BLaER1 treated with 17β-estradiol and CSF1 and Interleukin-3, amounts not matched to agents 10 nM and 100 nM (cell line): ENCODE data around the gene RPS6KA2.

ENCODE experiments used
- H3K27ac ChIP-seq, 11 experiments: shearing (Covaris generic); formaldehyde crosslinking; 2 replicates each; pipeline ENCODE4 v1.8.1; 2022
- H3K27me3 ChIP-seq, 11 experiments: shearing (Covaris generic); formaldehyde crosslinking; 2 replicates each; pipeline ENCODE4 v1.8.1; 2022
- H3K36me3 ChIP-seq, 11 experiments: shearing (Covaris generic); formaldehyde crosslinking; 2 replicates each; pipeline ENCODE4 v1.8.1; 2022
- H3K4me1 ChIP-seq, 10 experiments: shearing (Covaris generic); formaldehyde crosslinking; 2 replicates each; pipeline ENCODE4 v1.8.1; 2022
- H3K4me2 ChIP-seq, 11 experiments: shearing (Covaris generic); formaldehyde crosslinking; 2 replicates each; pipeline ENCODE4 v1.8.1; 2022
- H3K4me3 ChIP-seq, 10 experiments: shearing (Covaris generic); formaldehyde crosslinking; 2 replicates each; pipeline ENCODE4 v1.8.1; 2022
- H3K9ac ChIP-seq, 11 experiments: shearing (Covaris generic); formaldehyde crosslinking; 2 replicates each; pipeline ENCODE4 v1.8.1; 2022
- H3K9me3 ChIP-seq, 11 experiments: shearing (Covaris generic); formaldehyde crosslinking; replicated peaks in 1 of 11; 2 replicates each; pipeline ENCODE4 v1.8.1; 2022
- H4K20me1 ChIP-seq, 11 experiments: shearing (Covaris generic); formaldehyde crosslinking; 2 replicates each; pipeline ENCODE4 v1.8.1; 2022
- Cebpa-rat ChIP-seq, 11 experiments: shearing (Covaris generic); IDR thresholded peaks; 2 replicates each; pipeline ENCODE4 v1.8.1; 2022

RPS6KA2 gene

DNA sequence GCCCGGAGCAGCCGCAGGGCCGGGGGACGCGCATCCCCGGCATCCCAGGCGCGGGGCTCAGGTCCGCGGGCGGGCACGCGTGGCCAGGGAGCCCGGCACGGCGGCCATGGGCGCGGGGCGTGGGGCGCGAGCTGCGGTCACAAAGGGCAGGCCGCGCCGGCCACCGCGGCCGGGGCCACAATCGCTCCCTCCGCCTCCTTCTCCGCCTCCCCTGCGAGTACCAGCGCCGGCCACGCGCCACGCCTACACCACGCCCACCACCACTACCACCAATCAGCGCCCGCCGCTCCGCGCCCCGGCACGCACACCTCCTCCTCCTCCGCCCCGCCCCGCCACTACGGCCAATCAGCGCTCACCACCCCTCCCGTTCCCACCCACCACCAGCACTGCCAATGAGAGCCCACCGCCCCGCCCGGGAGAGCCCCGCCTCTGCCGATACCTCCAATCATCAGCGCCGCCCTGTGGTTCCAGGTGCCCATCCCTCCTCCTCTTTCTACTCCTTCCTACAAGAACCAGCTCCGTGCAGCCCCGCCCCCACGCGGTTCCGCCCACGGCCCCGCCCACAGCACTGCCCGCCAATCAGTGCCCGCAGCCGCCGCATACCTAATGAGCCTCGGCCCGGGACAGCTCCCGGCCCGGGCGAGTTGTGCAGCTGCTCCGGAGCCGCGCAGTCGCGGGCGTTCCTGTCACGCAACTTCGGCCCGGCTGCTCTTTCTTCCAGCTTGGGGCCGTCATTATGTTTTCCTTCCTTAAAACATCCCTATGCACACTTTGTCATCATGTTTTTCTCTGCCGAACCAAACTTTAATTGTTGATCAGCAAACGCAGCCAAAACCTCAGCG is at the start of gene RPS6KA2:
RPS6KA2 (minus strand) TSS at position 219 of the 842 bp plus-strand sequence. CDS start 232 bp downstream, outside the sequence.
- H3K9me3 ChIP-seq, result peaks cover 0 to 7% (median 0%) of the 10 kb centered on the region in 11 experiments; a peak in 2 of 22 replicates
- no peak for TF ChIP-seq Cebpa-rat (IDR thresholded peaks at IDR 0.05)
- peak within 1 kb of the TSS; percentile 79 to 88 (median 84) for H3K4me3 ChIP-seq
- peaks cover 13 to 47% (median 38%) of the 10 kb centered on the region in 10 experiments for H3K4me1 ChIP-seq
- H3K4me2 ChIP-seq, result peak within 1 kb of the TSS; percentile 98 to 100 (median 100)
- peak within 1 kb of the TSS; percentile 76 to 89 (median 83) for H3K9ac ChIP-seq
- no peaks in the 10 kb centered on the region for H3K36me3 ChIP-seq
- peak within 1 kb of the TSS; percentile 29 to 87 (median 79); a peak in 21 of 22 replicates for H3K27ac ChIP-seq
- peaks cover 18 to 39% (median 27%) of the 10 kb centered on the region in 11 experiments for H3K27me3 ChIP-seq
- H4K20me1 ChIP-seq, result peaks cover 0 to 14% (median 4%) of the 10 kb centered on the region in 11 experiments; a peak in 4 of 22 replicates

DNA sequence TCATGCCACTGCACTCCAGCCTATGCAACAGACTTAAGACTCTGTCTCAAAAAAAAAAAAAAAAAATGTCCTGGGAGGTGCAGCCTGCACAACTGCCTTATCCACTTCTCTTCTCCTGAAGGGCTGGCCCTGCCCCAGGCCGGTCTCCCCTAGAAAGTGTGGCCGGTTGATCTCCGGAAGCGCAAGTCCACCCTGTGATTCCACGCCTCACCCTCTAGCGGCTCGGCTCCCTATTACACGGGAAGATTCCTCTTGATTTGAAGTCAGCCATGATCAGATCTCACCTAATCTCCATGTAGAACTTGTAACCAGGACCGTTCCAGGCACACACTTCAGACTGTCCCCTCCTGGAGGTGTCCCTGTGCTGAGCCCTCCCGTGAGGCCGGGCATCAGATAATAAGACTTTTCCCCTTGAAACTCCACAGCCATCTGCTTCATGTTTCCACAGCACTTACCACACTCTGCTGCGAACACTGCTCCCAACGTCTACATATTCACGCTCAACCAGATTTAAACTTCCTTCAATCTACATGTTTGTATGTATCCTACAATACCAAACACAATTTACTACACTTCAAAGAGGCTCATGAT is 49.3 kb upstream of the RPS6KA2 start:
- Histone ChIP-seq H3K4me1 (peaks cover 26 to 40% (median 37%) of the 10 kb centered on the region in 10 experiments), H3K9me3 (peaks cover 12 to 19% (median 16%) of the 10 kb centered on the region in 11 experiments), H3K9ac (no peak overlapping the region), H4K20me1 (peaks cover 0 to 6% (median 0%) of the 10 kb centered on the region in 11 experiments; a peak in 1 of 22 replicates), H3K36me3 (no peaks in the 10 kb centered on the region), H3K4me3 (no peak overlapping the region), H3K4me2 (no peak overlapping the region), H3K27ac (no peak overlapping the region), H3K27me3 (peaks cover 0 to 21% (median 0%) of the 10 kb centered on the region in 11 experiments; a peak in 7 of 22 replicates)
- no peak for TF ChIP-seq Cebpa-rat (IDR thresholded peaks at IDR 0.05)

DNA sequence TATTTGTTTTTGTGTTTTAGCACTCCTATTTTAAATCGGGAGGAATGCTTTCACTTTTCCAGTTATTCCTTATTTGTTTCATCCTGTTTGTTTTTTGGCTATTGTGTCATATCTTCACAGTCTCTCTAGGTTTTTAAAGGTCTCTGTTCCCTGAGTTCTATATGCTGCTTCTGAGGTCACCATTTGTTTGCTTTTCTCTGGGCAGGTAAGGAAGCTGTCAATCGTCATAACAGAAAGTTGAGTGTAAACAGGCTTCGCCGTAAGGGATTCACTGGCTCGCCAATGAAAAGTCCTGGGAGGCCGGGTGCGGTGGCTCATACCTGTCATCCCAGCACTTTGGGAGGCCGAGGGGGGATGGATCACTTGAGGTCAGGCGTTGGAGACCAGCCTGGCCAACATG is 48.7 kb upstream of the RPS6KA2 start:
- Histone ChIP-seq H3K36me3 (no peaks in the 10 kb centered on the region), H3K4me3 (no peak overlapping the region), H3K4me1 (peaks cover 29 to 43% (median 38%) of the 10 kb centered on the region in 10 experiments), H3K9me3 (peaks cover 11 to 18% (median 15%) of the 10 kb centered on the region in 11 experiments), H3K9ac (no peak overlapping the region), H3K27ac (no peak overlapping the region), H3K4me2 (no peak overlapping the region), H3K27me3 (peaks cover 0 to 21% (median 0%) of the 10 kb centered on the region in 11 experiments; a peak in 7 of 22 replicates), H4K20me1 (peaks cover 0 to 6% (median 0%) of the 10 kb centered on the region in 11 experiments; a peak in 1 of 22 replicates)
- TF ChIP-seq Cebpa-rat (IDR thresholded peaks at IDR 0.05), result no peak

DNA sequence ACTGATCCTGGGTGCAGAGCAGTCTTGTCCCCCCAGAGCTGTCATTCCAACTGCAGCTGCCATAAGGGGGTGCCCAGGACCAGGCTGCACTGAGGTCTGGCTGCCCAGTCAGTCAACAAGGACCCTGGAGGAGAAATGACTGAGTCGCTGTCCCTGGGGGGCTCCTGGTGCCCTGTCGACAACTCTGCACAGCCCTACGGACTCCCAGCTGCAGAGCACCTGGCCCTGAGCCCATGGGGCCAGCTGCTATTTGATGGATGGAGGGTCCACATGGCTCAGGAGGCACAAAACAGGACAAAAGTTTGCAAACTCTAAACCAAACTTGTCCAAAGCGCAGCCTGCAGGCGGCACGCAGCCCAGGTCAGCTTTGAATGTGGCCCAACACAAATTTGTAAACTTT is 46.3 kb upstream of the RPS6KA2 start:
- Histone ChIP-seq H4K20me1 (peaks cover 0 to 6% (median 0%) of the 10 kb centered on the region in 11 experiments; a peak in 1 of 22 replicates), H3K27me3 (peaks cover 0 to 21% (median 0%) of the 10 kb centered on the region in 11 experiments; a peak in 7 of 22 replicates), H3K4me3 (no peak overlapping the region), H3K4me2 (peak overlapping the region; percentile 51 to 93 (median 84)), H3K4me1 (peaks cover 29 to 43% (median 38%) of the 10 kb centered on the region in 10 experiments), H3K36me3 (no peaks in the 10 kb centered on the region), H3K27ac (no peak overlapping the region), H3K9ac (peak overlapping the region in 2 of 11 experiments; percentile 18 to 25; a peak in 1 of 22 replicates), H3K9me3 (peaks cover 6 to 17% (median 10%) of the 10 kb centered on the region in 11 experiments; a peak in 15 of 22 replicates)
- no peak for TF ChIP-seq Cebpa-rat (IDR thresholded peaks at IDR 0.05)

DNA sequence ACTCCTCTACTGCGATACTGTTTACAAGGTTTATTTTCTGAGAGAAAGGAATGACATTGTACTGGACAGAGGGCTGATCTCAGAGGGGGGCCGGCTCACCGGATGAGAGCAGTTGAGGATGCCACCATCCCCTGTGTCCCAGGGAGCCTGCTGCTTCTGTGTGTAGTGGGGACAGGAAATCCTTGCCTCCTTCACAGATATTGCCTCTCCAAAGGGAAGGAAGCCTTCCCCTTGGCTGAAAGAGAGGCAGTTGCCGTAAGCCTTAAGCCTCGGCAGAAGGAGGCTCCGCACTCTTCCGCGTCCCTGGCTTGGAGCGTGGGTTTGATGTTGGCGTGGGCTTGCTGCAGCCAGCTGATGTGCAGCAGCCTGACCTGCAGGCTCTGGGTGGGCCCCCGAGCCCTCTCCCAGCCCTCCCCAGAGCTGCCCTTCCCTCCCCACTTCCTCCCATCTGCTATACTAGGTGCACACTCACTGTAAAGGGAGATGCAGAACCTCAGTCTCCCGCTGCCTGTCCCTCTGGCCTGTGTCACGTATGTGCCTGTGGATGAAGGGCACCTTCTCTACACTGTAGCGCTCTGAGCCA is 45.7 kb upstream of the RPS6KA2 start:
- Histone ChIP-seq H3K4me3 (no peak overlapping the region), H3K27me3 (peaks cover 0 to 21% (median 0%) of the 10 kb centered on the region in 11 experiments; a peak in 7 of 22 replicates), H3K9me3 (peaks cover 6 to 17% (median 10%) of the 10 kb centered on the region in 11 experiments; a peak in 15 of 22 replicates), H3K4me1 (peaks cover 29 to 43% (median 38%) of the 10 kb centered on the region in 10 experiments), H4K20me1 (peaks cover 0 to 6% (median 0%) of the 10 kb centered on the region in 11 experiments; a peak in 1 of 22 replicates), H3K4me2 (peak overlapping the region; percentile 51 to 93 (median 84); a peak in 21 of 22 replicates), H3K36me3 (no peaks in the 10 kb centered on the region), H3K27ac (no peak overlapping the region), H3K9ac (peak overlapping the region in 2 of 11 experiments; percentile 18 to 25; a peak in 1 of 22 replicates)
- no peak for TF ChIP-seq Cebpa-rat (IDR thresholded peaks at IDR 0.05)

DNA sequence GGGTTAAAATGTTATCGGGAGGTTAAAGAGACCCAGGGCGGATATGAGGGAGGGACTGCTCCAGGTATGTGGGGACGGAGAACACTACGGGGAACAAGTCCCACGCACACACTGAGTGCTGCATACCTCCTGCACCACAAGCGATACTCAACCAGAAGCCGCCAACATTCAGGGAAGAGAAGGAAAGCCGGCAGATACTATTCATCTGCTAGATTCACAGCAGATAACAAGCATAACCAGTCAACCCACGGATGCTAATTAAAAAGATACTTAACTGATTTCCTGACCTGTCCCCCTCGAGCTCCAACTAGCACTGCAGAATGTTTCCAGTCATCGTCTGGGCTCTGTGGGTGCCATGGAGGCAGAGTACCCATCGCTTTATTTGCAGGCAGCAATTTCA is 45.1 kb upstream of the RPS6KA2 start:
- TF ChIP-seq Cebpa-rat (IDR thresholded peaks at IDR 0.05), result no peak

DNA sequence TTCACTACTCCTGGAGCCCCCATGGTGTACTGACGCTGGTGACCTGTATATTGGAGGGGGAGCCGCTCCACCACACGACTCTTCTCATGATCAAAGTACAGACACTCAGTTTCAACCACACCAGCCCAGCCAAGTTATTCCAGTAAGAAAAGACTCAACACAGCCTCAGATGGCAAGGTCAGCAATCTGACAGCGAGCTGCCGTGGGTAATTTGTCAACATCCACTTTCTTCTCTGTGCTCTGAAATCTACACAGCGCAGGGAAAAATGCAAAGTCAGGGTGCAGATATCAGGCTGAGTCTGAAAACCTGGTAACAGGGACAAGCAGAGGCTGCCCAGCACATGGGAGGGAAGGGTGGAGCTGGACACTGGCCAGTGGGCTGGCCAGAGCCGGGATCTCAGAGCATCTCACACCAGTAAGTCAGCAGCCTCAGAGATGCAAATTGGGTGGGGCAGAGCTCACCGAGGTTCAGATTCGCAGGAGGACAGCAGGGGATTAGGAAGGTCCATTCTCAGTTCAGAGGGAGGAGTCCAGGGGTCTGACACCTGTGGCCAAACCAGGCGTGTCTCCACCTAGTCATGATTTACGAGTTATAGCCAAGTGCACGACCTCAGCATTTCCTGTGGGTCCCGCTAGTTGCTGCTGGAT is 44.5 kb upstream of the RPS6KA2 start:
- H4K20me1 ChIP-seq, result peaks cover 0 to 6% (median 0%) of the 10 kb centered on the region in 11 experiments; a peak in 1 of 22 replicates
- peaks cover 0 to 21% (median 0%) of the 10 kb centered on the region in 11 experiments; a peak in 7 of 22 replicates for H3K27me3 ChIP-seq
- H3K9ac ChIP-seq, result no peak overlapping the region
- H3K4me3 ChIP-seq, result no peak overlapping the region
- H3K9me3 ChIP-seq, result peaks cover 6 to 17% (median 10%) of the 10 kb centered on the region in 11 experiments; a peak in 15 of 22 replicates
- no peak for TF ChIP-seq Cebpa-rat (IDR thresholded peaks at IDR 0.05)
- H3K36me3 ChIP-seq, result no peaks in the 10 kb centered on the region
- H3K27ac ChIP-seq, result no peak overlapping the region
- H3K4me1 ChIP-seq, result peaks cover 29 to 44% (median 38%) of the 10 kb centered on the region in 10 experiments
- peak overlapping the region; percentile 24 to 93 (median 84) for H3K4me2 ChIP-seq

More for the DNA sequence above, 45.1 kb upstream of the RPS6KA2 start:
- H3K9ac ChIP-seq, result no peak overlapping the region
- peaks cover 0 to 21% (median 0%) of the 10 kb centered on the region in 11 experiments; a peak in 7 of 22 replicates for H3K27me3 ChIP-seq
- H3K4me3 ChIP-seq, result no peak overlapping the region
- no peaks in the 10 kb centered on the region for H3K36me3 ChIP-seq
- peaks cover 29 to 43% (median 38%) of the 10 kb centered on the region in 10 experiments for H3K4me1 ChIP-seq
- H3K9me3 ChIP-seq, result peaks cover 6 to 17% (median 10%) of the 10 kb centered on the region in 11 experiments; a peak in 15 of 22 replicates
- H3K27ac ChIP-seq, result no peak overlapping the region
- H4K20me1 ChIP-seq, result peaks cover 0 to 6% (median 0%) of the 10 kb centered on the region in 11 experiments; a peak in 1 of 22 replicates
- H3K4me2 ChIP-seq, result peak overlapping the region in 10 of 11 experiments; percentile 24 to 93 (median 85); a peak in 18 of 22 replicates
